Inflammatory macrophage treated with lipopolysaccharide for 4 hours (primary cell): Measurements from ENCODE around the gene MED10.

Experiments used
- DNase-seq: peaks from one replicate; pipeline ENCODE4 v3.0.0-alpha.2; 2020

Gene MED10

DNA sequence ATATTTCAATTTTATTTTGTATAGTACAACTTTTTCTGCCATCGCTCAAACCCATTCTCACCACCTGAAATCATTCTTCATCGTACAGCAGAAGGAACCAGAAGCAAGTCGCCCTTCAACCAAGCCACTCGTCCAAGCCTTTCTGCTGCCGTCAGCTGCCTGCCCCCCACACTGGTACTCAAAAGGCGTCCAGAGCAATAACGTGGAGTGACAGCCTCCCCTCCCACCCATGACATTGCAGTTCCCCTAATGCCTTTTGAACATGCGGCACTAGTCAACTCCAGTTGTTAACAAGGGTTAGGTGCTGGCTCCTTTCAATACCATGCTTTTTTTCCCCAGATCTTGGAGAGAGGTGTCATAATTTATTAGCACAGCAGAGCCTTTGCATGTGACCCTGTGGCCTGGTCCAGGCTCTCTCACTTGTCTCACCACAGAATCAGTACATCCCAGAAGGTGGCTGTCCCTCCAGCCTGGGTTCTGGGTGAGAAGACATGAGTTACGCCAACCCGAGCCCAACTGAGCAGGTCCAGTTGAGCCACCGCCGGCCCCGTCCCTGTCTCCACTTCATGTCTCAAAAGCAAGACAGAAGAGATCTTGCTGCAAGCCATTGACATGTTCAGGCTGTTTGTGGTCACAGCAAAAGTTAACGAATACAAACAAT lies 20.4 kb upstream of the MED10 start:
- DNase-seq = no peak

DNA sequence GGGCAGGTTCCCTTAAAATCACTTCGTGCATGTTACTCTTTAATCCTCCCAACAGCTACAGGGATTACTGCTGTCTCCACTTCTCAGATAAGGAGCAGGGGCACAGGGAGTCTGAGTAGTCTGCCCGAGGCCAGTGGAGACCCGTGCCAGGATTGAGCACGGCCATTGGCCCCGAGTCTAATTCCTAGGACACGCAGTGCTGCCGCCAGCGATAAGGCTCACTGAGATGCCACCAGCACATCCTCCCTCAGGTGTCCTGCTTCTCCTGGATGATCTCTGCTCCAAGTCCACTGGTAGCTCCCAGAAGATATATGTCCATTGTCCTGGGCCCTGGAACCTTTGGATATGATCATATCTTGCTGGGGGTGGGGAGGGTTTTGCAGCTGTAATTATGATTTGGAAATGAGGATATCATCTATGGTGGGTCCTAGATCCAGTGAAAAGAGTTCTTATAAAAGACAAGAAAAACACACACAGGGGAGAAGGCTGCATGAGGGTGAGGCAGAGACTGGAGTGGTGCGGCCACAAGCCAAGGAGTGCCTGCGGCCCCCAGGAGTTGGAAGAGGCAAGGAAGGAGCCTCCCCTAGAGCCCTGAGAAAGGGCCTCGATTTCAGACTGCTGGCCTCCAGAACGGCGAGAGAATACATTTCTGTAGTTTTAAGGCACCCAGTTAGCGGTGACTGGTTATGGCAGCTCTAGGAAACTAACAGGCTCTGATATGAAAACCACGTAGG lies 19.4 kb upstream of the MED10 start:
- DNase-seq = no peak

DNA sequence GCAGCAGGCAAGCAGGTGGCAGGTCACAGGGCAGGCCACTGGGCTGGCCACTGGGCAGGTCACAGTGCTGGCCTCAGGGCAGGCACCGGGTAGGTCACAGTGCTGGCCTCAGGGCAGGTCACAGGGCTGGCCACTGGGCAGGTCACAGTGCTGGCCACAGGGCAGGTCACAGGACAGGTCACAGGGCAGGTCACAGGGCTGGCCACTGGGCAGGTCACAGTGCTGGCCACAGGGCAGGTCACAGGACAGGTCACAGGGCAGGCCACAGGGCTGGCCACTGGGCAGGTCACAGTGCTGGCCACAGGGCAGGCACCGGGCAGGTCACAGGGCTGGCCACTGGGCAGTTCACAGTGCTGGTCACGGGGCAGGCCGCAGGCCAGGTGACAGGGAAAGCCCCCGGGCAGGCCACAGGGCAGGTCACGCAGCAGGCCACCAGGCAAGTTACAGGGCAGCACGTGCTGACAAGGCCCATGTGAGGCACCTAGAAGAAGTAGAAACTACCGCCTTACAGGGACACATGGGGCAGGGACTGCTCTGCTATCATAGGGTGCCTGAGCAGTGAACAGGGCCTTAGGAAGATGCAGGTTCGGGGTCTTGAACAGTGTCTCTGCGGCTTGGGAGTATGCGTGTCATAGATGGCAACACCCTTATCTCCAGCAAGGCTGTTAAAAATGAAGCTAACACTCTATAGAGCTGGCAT lies 18.6 kb upstream of the MED10 start:
- DNase-seq = no peak

DNA sequence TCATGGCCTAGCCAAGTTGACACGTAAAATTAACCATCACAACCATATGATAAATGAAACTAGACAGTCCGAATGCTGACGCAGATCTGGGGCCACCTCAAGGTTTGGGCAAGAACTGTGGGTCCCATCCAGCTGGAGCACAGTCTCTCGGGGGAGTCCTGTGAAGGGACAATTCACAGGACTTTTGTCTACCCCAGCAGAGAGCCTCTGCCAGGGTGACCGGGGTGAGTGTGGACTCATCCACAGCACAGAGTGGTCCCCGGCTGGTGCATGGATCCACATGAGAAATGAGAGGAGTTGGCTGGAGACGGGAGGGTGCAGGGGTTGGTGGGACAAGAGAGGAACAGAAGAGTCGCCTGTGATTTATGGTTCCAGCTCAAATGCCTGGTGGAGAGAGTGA lies 17.7 kb upstream of the MED10 start:
- no peak for DNase-seq

DNA sequence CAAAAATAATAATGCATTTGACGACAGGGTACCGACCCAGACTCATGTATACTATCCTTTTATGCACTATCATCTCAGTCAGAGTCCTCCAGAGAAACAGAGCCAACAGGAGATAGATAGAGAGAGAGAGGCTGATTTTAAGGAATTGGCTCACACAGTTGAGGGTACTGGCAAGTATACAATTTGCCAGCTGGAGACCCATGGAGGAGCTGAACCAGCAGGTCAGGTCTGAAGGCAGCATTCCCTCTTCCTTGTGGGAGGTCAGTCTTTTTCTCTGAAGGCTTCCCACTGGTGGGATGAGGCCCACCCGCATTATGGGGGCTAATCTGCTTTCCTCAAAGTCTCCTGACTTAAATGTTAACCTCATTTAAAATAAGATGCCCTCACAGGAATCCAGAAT lies 17.3 kb upstream of the MED10 start:
- no peak for DNase-seq

DNA sequence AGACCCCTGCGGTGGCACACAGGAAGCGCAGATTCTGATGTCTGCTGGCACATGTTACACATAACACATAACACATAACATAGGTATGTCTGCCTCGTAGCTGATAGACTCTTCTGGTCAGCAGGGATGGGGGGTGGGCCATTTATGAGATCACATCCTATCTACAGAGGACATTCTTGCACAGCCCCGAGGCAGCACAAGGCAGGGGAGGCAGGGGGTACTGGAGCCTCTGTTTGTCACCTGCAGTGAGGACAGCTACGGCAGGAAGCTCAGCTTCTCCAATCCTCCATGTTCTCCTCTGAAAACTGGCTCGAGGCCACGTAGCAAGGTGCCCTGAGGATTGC lies 16.7 kb upstream of the MED10 start:
- no peak for DNase-seq

DNA sequence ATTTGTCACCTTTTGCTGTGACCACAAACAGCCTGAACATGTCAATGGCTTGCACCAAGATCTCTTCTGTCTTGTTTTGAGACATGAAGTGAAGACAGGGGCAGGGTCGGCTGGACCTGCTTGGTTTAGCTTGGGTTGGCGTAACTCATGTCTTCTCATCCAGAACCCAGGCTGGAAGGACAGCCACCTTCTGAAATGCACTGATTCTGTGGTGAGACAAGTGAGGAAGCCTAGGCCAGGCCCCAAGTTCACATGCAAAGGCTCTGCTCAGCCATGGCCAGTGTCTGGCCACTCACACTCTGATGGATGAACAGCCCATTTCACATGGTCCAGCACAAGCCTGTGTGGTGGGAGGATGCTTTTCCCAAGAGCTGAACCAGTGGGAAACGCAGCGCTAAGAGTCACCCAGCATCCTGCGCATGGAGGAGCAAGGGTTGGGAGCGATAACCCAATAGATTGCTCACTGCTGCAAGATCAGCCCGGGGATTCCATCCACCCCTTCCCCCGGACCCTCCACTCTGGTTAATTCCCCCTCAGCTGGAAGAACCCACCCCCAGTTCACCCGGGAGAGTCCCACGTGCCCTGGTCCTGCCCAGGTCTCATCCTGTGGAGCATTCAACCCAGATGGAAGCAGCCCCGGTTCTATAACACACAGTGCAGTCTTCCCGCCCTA lies 16.2 kb upstream of the MED10 start:
- no peak for DNase-seq

DNA sequence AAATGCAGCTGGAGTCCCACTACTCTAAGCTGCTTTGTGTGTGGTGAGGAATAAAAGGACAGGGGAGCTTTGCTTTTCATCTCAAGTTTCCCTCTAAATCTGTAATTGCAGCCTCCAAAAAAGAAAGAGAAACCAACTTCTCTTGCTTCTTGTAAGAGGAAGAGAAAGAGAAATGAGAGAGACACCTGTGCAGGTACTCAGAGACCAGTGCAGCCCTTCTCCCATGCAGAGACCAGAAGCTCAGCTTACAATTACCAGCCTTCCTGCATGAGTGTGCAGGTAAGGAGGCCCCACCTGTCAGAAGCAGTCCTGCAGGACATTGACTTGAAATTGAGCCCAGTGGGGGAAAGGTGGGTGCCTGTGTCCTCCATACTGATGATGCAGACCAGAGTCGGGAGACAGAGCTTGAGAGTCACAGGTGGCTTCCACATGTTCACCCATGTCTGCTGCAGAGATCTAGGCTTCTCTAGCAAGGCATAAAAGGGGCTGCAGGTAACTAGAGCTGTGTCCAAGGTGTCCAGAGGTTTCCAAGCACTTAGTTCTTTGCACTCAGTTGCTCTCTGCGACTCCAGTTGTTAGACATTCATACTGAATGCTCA lies 15.3 kb upstream of the MED10 start:
- DNase-seq = no peak

DNA sequence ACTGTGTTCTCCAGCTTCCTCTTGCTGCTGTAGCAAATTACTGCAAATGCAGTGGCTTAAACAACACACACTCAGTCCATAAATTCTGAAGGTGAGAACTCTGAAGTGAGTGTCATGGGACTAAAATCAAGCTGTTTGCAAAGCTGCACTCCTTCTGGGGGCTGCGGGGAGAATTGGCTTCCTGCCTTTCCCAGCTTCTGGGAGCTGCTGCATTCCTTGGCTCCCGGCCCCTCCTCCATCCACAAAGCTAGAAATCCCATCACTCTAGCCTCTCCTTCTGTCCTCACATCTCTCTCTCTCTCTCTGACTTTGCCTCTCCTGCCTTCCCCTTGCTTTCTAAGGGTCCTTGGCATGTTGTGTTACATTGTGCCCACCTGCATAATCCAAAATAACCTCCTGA lies 14.2 kb upstream of the MED10 start:
- no peak for DNase-seq

DNA sequence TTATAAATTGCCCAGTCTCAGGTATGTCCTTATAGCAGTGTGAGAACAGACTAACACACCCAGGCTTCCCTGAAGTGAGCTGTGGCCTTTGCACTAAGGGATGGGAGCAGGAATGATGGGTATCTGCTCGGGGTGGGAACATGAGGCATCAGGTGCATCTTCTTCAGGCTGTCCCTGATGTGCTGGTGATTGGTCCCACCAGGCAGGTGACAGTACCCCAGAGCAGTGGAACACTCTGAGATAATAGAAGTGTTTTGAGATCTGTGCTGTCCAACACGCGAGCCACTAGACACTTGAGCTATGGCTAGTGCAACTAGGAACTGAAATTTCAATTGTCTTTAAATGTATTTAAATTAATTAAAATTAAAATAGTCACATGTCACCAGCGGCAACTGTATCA lies 12.8 kb upstream of the MED10 start:
- DNase-seq = no peak

DNA sequence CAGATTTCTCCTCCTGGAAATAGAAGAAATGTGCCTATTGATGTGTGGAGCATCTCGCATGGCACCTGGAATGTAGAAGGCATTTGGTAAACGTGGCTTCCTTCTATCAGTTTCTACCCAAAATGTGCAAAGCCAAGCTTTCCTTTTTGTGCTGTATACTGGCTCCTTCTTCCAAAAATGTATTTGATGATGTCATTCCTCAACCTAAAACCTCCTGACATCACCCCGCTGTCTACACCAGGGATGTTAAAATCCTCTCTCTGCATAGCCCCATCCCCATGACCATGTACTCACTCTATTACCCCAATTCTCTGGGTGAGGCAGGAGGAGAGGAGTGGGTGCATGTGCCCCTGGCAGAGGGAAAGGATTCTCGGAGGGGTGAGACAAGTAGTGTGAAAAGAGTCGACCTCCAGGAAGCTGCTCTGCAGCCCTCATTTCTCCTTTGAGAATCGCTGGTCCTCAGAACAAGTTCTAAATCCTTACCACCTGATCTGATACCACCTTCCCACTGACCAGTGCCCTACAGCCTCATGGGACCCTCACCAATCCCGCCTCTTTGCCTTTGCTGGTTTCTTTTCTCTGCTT lies 11.7 kb upstream of the MED10 start:
- DNase-seq = no peak

DNA sequence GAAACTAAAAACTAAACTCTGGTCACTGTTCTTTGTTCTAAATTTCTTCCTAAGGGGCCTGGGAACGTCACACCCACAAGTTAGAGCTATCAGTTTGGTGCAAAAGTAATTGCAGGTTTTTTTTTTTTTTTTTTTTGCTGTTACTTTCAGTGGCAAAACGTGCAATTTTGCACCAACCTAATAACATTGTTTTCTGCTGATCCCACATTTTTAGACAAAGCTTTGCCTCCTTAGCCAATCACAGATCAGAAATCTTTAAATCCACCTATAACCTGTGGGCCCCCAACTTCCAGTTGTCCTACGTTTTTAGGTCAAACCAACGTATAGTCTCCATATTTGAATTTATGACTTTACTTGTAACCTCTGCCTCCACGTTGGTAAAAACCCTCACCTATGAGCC lies 11.1 kb upstream of the MED10 start:
- DNase-seq = no peak

DNA sequence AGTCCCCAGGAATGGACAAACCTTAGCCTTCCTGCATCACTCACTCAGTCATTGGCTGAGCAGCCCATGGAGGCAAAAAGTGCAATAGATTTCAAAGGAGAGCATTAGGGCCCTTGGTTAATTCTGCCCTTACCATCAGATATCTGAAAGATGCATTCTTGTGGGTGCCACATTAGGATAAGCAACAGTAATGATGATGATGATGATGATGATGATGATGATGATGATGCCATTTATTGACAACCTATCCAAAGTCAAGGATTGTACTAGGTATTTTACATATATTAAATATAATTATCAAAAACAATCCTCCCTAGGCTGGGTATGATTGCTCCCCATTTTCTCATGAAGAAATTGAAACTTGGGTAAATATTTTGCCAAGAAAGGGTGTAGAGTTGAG lies 9.6 kb upstream of the MED10 start:
- DNase-seq = no peak

DNA sequence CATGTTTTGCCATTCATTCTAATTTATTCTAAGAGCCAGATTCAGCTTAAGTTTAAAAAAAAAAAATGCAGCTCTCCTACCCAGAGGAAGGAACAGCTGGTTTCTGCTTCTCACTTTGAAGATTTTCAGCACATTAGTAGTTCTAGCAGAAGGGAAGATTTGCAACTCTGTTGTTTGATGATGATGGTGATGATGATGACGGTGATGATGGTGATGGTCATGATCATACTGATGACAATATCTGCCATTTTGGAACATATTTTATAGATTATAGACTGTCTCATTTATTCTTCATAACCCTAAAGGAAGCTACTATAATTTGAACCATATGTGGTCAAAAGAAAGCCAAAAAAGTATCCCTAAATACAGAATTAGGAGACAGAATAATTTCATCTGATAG lies 7.9 kb upstream of the MED10 start:
- DNase-seq = no peak

DNA sequence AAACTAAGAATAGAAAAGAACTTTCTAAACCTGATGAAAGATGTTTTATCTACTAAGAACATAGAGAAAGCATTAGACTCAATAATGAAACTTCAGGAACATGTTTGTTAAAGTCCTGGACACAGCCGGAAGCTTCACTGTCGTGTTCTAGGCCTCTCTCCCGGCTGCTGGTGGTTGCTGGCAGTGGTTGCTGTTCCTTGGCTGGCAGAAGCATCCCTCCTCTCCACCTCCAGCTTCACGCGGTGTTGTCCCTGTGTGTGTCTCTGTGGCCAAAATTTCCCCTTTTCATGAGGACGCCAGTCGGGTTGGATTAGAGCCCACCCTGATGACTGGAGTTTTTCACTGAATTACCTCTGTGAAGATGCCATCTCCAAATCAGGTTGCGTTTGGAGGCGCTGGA lies 6.5 kb upstream of the MED10 start:
- DNase-seq = no peak

DNA sequence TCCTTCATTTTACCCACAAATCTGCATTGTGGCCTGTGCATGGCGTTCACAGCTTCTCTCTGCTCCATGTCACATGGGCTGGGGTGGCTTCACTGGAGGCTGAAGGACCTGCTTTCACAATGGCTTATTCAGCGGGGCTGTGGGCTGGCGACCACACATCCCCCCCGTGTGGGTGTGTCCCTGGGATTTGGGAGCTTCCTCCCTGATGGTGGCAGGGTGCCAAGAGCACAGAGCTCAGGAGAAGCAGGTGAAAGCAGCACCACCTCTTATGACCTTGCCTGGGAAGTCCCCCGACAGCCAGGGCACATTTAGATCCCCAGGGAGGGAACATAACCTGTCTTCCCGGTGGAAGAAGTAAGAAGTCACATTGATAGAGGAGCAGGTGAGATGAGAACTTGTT lies 5.0 kb upstream of the MED10 start:
- no peak for DNase-seq

DNA sequence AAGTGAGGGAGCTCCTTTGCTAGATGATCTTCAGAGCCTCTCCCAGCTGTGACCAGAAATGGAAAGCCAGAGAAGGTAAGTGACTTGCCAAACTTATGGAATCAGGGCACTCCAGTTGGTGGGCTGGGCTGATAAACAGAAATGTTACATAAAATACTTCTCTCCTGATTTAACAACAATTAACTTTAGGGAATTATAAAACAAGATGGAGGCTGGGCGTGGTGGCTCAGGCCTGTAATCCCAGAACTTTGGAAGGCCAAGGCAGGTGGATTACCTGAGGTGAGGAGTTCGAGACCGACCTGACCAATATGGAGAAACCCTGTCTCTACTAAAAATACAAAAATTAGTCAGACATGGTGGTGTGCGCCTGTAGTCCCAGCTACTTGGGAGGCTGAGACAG lies 899 bp upstream of the MED10 start:
- no peak for DNase-seq

DNA sequence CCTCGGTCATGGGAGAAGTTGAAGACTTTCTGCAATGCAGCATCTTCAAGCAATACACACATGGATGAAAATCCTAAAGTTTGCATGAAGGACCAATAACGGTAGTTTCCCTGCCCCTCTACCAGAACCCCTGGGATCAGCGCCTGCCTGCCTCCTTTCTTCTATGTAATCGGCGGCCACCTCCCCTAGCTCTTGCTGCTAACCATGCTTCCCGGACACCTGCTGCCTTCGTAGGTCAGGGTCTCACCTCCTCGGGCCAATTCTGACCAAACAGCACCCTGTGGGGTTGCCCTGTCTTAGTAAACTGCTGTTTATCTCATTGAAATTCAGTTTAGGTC lies 388 bp upstream of the MED10 start:
- no peak for DNase-seq

DNA sequence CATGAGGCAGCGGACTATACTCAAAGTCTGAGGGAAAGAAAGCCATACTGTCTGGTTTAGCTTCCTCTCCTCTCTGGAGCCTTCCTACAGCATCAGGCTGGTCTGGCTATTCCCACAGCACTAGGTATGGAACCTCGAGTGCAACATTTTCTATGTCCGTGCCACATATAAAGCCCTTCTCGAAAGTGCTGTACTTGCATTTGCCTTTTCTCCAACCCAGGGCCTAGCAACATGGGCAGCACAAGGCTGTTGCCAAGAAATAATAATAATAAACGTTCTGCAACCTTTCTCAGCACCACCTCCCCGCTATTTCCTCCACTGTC lies 804 bp downstream of the MED10 start:
- DNase-seq = no peak

DNA sequence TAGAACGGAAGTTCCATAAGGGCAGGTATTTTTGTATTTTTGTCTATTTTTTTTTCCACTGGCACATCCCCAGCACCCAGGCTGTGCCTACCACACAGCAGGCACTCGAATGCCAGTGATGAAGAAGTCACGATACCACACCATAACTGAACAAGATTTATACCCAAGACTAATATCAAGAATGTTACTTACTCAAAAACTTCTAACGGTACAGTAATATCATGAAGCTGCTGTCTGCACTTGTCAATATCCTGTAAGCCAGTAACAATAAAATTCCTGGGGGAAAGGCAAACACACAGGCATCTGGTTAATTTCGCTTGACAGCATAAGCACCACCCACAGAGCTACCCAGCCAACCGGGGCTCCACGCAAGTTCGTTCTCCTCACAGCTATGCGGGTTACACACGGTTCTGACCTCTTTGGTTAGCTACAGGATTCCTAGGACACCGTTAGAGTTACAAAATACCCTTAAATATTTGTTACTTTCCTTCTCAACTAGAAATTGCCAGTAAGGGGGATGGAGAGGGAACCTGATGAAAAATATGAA lies 1.3 kb downstream of the MED10 start:
- no peak for DNase-seq

DNA sequence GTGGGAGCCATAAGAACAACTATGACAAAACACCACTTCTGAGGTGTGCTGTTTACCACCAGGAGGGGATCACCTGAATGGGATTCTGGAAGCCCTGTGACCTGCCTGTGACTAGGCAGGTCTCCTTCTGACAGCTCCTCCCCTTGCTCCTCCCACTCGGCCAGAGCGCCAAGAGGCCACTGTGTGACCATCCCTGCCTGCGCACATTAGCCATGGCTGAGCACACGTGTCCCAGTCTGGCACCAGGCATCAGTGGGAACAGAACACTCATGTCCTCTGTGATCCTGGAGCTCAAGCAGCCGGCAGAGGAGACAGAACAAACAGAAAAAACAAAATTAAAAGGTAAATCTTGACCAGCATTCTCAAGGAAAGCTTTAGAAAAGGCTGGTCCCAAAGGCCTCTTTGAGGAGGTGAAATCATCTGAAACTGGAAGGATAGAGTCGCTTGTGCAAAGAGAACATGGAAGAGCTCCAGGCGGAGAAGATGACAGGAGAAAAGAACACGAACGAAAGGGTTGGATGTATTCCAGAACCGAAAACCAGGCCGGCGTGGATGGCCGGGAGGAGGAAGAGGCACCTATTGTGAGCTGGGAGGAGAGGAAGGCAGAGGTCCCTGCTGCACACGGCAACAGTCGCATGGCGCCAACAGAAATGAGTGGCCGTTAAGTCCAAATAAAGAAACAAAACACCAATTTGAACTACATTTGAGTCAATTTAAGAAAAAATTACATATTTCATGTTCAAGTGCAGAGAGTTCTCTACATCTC lies 5.1 kb downstream of the MED10 start:
- DNase-seq = no peak
